ENCODE results near the gene FAM163A. TPM values are rescaled to one million over a fixed set of nuclear protein-coding genes. Genes with fewer than 3 reads are reported as not detected.
"Not testable (repeated sequence)": the region's sequence is repeated elsewhere in the genome, so short reads cannot be mapped to it uniquely, and the experiment has no call there.

The FAM163A gene
- total and polyA plus RNA-seq, 12 donors, result 0.07 to 0.30 (median 0.15) TPM; not detected in 4

- Histone ChIP-seq H3K36me3 (peaks cover 0 to 60% (median 15%) of the 10 kb centered on the region in 9 donors), H3K27me3 (no peaks in the 10 kb centered on the region), H3K9me3 (no peaks in the 10 kb centered on the region), H3K27ac (no peak overlapping the region), H3K4me1 (no peaks in the 10 kb centered on the region), H3K4me3 (no peak overlapping the region)
- ATAC-seq, result no peak
- intact Hi-C loops (cut with DNase I), result no loop called here
- no peak for DNase-seq
- WGBS, 2 donors, result 87 to 91% methylated on average over 3 of the region's 3 CpGs
- TF ChIP-seq, protein P1, sequence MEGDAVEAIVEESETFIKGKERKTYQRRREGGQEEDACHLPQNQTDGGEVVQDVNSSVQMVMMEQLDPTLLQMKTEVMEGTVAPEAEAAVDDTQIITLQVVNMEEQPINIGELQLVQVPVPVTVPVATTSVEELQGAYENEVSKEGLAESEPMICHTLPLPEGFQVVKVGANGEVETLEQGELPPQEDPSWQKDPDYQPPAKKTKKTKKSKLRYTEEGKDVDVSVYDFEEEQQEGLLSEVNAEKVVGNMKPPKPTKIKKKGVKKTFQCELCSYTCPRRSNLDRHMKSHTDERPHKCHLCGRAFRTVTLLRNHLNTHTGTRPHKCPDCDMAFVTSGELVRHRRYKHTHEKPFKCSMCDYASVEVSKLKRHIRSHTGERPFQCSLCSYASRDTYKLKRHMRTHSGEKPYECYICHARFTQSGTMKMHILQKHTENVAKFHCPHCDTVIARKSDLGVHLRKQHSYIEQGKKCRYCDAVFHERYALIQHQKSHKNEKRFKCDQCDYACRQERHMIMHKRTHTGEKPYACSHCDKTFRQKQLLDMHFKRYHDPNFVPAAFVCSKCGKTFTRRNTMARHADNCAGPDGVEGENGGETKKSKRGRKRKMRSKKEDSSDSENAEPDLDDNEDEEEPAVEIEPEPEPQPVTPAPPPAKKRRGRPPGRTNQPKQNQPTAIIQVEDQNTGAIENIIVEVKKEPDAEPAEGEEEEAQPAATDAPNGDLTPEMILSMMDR (IDR thresholded peaks at IDR 0.05), result no peak
Observed at GRCh38 chr1:179840107-179840506, 97.0 kb downstream of the FAM163A start.

DNA sequence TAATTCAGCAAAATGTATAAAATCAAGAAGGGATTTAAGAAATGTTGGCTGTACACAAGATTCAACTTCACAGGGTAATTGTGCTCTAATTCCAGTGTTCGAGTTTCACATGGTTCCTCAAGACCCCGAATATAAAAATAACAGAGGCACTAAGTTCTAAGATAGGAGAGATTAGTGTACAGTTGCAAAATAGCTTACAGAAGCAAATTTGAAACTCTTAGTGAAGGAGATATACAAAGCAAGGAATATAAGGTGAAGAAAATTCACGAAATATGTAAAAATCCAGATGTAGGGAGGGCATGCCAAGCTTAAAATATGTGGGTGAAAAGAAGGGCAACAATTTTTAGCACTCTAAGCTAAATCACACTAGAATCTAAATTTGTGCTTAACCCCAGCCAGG, 105.1 kb downstream of the FAM163A start:
- intact Hi-C loops (cut with DNase I), result no loop called here

GRCh38 chr1:179853102-179853501, 110.0 kb downstream of the FAM163A start:
- Histone ChIP-seq H3K36me3 (peaks cover 0 to 99% (median 39%) of the 10 kb centered on the region in 9 donors), H3K27ac (no peak overlapping the region), H3K27me3 (no peaks in the 10 kb centered on the region), H3K4me1 (no peaks in the 10 kb centered on the region), H3K9me3 (no peaks in the 10 kb centered on the region), H3K4me3 (no peak overlapping the region)
- TF ChIP-seq, protein P1 (IDR thresholded peaks at IDR 0.05), result no peak
- WGBS, 2 donors, result 95 to 96% methylated on average over 1 of the region's 1 CpG
- DNase-seq (no peak), ATAC-seq (no peak)
- intact Hi-C loops (cut with DNase I), result no loop called here

More for the DNA sequence above, 105.1 kb downstream of the FAM163A start:
- Histone ChIP-seq H3K4me1 (no peaks in the 10 kb centered on the region), H3K27me3 (no peaks in the 10 kb centered on the region), H3K27ac (no peak overlapping the region), H3K36me3 (peaks cover 0 to 99% (median 35%) of the 10 kb centered on the region in 9 donors), H3K4me3 (no peak overlapping the region), H3K9me3 (no peaks in the 10 kb centered on the region)
- WGBS, 2 donors, result 94 to 95% methylated on average over 3 of the region's 3 CpGs
- DNase-seq (no peak), ATAC-seq (no peak)
- TF ChIP-seq, protein P1 (IDR thresholded peaks at IDR 0.05), result no peak

GRCh38 chr1:179855831-179856230, 112.7 kb downstream of the FAM163A start:
- H3K27ac ChIP-seq; H3K9me3 ChIP-seq; H3K27me3 ChIP-seq; H3K4me1 ChIP-seq; ATAC-seq; H3K4me3 ChIP-seq; intact Hi-C loops (cut with DNase I); DNase-seq: not testable (repeated sequence)
- 96 to 99% methylated on average over 4 of the region's 4 CpGs for WGBS, 2 donors
- H3K36me3 ChIP-seq, result peaks cover 0 to 90% (median 36%) of the 10 kb centered on the region in 9 donors

DNA sequence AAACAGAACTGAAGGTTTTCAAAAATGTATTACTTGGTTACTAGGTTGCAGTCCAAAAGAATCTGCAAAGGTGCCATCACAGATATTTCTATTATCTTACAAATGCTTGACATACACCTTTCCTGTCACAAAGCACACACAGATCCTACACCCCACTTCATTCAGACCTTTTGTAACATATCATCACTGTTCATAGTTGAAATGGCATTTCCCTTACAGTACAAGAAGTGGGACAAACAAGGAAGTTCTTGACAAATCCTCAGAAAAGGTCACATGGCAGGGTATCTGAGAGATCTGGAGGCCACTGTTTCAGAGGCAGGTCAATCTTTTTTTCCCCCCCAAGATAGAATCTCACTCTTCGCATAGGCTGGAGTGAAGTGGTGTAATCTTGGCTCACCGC, 113.2 kb downstream of the FAM163A start:
- Histone ChIP-seq H3K27ac (no peak overlapping the region), H3K9me3 (no peaks in the 10 kb centered on the region), H3K27me3 (no peaks in the 10 kb centered on the region), H3K36me3 (peaks cover 0 to 90% (median 34%) of the 10 kb centered on the region in 9 donors), H3K4me3 (no peak overlapping the region), H3K4me1 (no peaks in the 10 kb centered on the region)
- intact Hi-C loops (cut with DNase I), result no loop called here
- WGBS, 2 donors, result 95 to 98% methylated on average over 2 of the region's 2 CpGs
- TF ChIP-seq, protein P1 (IDR thresholded peaks at IDR 0.05), result no peak
- ATAC-seq (no peak), DNase-seq (no peak)

All from heart right ventricle (tissue), 16 donors.